Measurements from ENCODE around the gene CLPTM1L. TPM values are rescaled to one million over a fixed set of nuclear protein-coding genes. Genes with fewer than 3 reads are reported as not detected.

CLPTM1L gene
- total and polyA plus RNA-seq, 2 donors (not counting 1 experiment from before 2014, with no cell fraction given): 78.4 to 99.9 TPM

- no peaks in the 10 kb centered on the region for H3K9me3 Mint-ChIP-seq (ENCODE audit: insufficient read depth)
- CTCF ChIA-PET: interaction anchor here (0.6 to 1.5 kb wide), 2 partner anchors 17 to 236 kb away, joined by 3 read pairs; no protein-coding TSS in a partner anchor
Observed at GRCh38 chr5:1362242-1363015, 17.5 kb upstream of the CLPTM1L start.

More at GRCh38 chr5:1362242-1363015, 17.5 kb upstream of the CLPTM1L start:
- Mint-ChIP-seq H3K4me3 (no peak overlapping the region), H3K27me3 (peaks cover 14% of the 10 kb centered on the region), H3K4me1 (peaks cover 34% of the 10 kb centered on the region), H3K27ac (no peak overlapping the region)
- no peaks in the 10 kb centered on the region for H3K36me3 ChIP-seq (replicated peaks in 1 of 2; ENCODE audit: control extremely low read depth in 1 of 2, control insufficient read depth in 1 of 2, extremely low read depth in 1 of 2, insufficient read depth in 2 of 2, low read length in 1 of 2)
- POLR2A ChIA-PET: no interaction called here
- H3K4me1 ChIP-seq (ENCODE audit: control insufficient read depth in 2 of 2, insufficient read depth in 2 of 2, low read length in 2 of 2): peaks cover 28 to 42% of the 10 kb centered on the region in 2 donors
- ATAC-seq (ENCODE audit: low read depth): no peak
- TF ChIP-seq EZH2 (IDR thresholded peaks at IDR 0.05; ENCODE audit: borderline replicate concordance, insufficient read depth, low read depth, low read length, poor library complexity, severe bottlenecking) (no peak), CTCF (IDR thresholded peaks at IDR 0.05) (no peak)
- no peak overlapping the region for H2AFZ ChIP-seq (ENCODE audit: insufficient read depth, low read depth, low read length, poor library complexity, severe bottlenecking)
- H3K4me3 ChIP-seq (ENCODE audit: control extremely low read depth in 1 of 5, extremely low read depth in 1 of 5, insufficient read depth in 1 of 5, low read depth in 2 of 5, low read length in 4 of 5): no peak overlapping the region
- no peak overlapping the region for H3K9ac ChIP-seq (ENCODE audit: low read length)
- DNase-seq: no peak
- peaks cover 0 to 27% (median 7%) of the 10 kb centered on the region in 4 experiments for H3K27me3 ChIP-seq (replicated peaks in 1 of 4; ENCODE audit: control extremely low read depth in 1 of 4, control insufficient read depth in 3 of 4, insufficient read depth in 4 of 4, low read length in 3 of 4)
- no peak overlapping the region for H3K27ac ChIP-seq (ENCODE audit: low read length in 2 of 2)
- peaks cover 0 to 7% (median 0%) of the 10 kb centered on the region in 3 donors for H3K9me3 ChIP-seq (ENCODE audit: control extremely low read depth in 1 of 3, control insufficient read depth in 2 of 3, insufficient read depth in 1 of 3, low read length in 2 of 3)
- 86% methylated on average over 11 of the region's 29 CpGs for WGBS (ENCODE audit: insufficient coverage)
- H3K79me2 ChIP-seq (ENCODE audit: control insufficient read depth, insufficient read depth, low read length): no peaks in the 10 kb centered on the region
- no peaks in the 10 kb centered on the region for H4K20me1 ChIP-seq (ENCODE audit: control insufficient read depth, insufficient read depth, low read length, poor library complexity, severe bottlenecking)
- H3K4me2 ChIP-seq (replicated peaks; ENCODE audit: low read depth, low read length, poor library complexity, severe bottlenecking): no peak overlapping the region
- intact Hi-C loops (cut with micrococcal nuclease): no loop called here
